Measurements from ENCODE around the gene DVL3. TPM values are rescaled to one million over a fixed set of nuclear protein-coding genes. Genes with fewer than 3 reads are reported as not detected.

DVL3 gene
- 81.3 and 92.0 TPM in 2 replicates for total RNA-seq
- 20.4 TPM for total RNA-seq (2013)
- polyA plus RNA-seq, result 42.7 and 49.4 TPM in 2 replicates
- polyA minus RNA-seq, result 24.7 and 32.9 TPM in 2 replicates

DNA sequence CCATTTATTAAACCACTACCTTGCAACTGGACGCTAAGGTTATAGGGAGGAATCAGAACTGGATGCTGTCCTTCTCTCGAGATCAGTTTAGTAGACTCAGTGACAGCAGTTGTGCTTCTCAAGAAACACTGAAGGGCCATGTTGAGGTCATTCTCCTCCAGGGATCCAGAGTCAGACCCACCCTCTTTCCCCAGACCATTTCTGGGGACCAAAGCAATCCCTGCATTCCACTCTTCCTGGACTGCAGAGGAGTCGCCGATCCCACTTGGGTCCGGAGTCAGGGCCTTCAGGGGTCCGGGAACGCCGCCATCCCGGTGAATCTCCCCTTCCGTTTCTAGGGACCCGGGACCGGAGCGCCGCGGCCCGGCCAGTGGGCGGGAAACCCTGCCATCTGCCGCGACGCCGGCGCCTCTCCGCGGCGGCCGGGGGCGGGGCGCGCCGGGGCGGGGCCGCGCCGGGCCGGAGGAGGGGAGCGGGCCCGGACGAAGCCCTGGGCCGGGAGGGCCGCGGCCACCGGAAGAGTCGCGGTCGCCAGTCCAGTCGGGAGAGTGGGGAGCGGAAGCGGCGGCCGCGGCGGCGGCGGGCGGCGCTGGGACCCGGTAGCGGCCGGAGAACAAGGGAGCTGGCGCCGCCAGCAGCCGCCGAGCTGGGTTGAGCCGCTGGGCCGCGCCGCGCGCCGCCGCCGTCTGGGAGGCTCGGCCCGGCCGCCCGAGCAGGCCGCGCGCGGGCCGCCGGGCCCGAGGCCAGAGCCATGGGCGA, at the start of gene DVL3:
Gene DVL3 (plus strand): TSS at position 493 of the 759 bp plus-strand sequence. CDS start 259 bp downstream, at position 752.
- no peaks in the 10 kb centered on the region for H3K9me3 Mint-ChIP-seq (ENCODE audit: insufficient read depth)
- CTCF ChIA-PET, result interaction anchor here (1.0 to 3.0 kb wide), 4 partner anchors 10 to 271 kb away, joined by 3 to 15 read pairs (median 6); partner anchors contain the start of gene PARL

More for the DNA sequence above, at the start of gene DVL3:
- H3K4me1 ChIP-seq (ENCODE audit: control insufficient read depth in 2 of 2, insufficient read depth in 2 of 2, low read length in 2 of 2), result peaks cover 13 to 34% of the 10 kb centered on the region in 2 donors
- Mint-ChIP-seq H3K27ac (peak within 1 kb of the TSS; percentile 87), H3K4me1 (peaks cover 31% of the 10 kb centered on the region), H3K4me3 (peak within 1 kb of the TSS; percentile 95), H3K27me3 (no peaks in the 10 kb centered on the region)
- ATAC-seq (ENCODE audit: low read depth), result peak; percentile 83
- peaks cover 39% of the 10 kb centered on the region for H3K79me2 ChIP-seq (ENCODE audit: control insufficient read depth, insufficient read depth, low read length)
- POLR2A ChIA-PET, result interaction anchor here (0.7 to 1.0 kb wide), 5 partner anchors 18 to 319 kb away, joined by 3 to 5 read pairs (median 4); partner anchors contain the start of gene EIF2B5
- H3K27ac ChIP-seq (ENCODE audit: low read length in 2 of 2), result peak within 1 kb of the TSS; percentile 33 to 74
- intact Hi-C loops (cut with micrococcal nuclease), result loop anchor here (1.0 kb wide), 3 partner anchors 19 to 30 kb away; partner anchors contain the start of genes AP2M1 and EIF2B5
- peak within 1 kb of the TSS; percentile 86 for H3K9ac ChIP-seq (ENCODE audit: low read length)
- peak within 1 kb of the TSS; percentile 86 for H3K4me2 ChIP-seq (replicated peaks; ENCODE audit: low read depth, low read length, poor library complexity, severe bottlenecking)
- peak; percentile 77 for DNase-seq
- TF ChIP-seq EZH2 (IDR thresholded peaks at IDR 0.05; ENCODE audit: borderline replicate concordance, insufficient read depth, low read depth, low read length, poor library complexity, severe bottlenecking), result no peak
- TF ChIP-seq, protein P1, sequence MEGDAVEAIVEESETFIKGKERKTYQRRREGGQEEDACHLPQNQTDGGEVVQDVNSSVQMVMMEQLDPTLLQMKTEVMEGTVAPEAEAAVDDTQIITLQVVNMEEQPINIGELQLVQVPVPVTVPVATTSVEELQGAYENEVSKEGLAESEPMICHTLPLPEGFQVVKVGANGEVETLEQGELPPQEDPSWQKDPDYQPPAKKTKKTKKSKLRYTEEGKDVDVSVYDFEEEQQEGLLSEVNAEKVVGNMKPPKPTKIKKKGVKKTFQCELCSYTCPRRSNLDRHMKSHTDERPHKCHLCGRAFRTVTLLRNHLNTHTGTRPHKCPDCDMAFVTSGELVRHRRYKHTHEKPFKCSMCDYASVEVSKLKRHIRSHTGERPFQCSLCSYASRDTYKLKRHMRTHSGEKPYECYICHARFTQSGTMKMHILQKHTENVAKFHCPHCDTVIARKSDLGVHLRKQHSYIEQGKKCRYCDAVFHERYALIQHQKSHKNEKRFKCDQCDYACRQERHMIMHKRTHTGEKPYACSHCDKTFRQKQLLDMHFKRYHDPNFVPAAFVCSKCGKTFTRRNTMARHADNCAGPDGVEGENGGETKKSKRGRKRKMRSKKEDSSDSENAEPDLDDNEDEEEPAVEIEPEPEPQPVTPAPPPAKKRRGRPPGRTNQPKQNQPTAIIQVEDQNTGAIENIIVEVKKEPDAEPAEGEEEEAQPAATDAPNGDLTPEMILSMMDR (IDR thresholded peaks at IDR 0.05), result no peak
- no peaks in the 10 kb centered on the region for H3K9me3 ChIP-seq (ENCODE audit: control extremely low read depth in 1 of 3, control insufficient read depth in 2 of 3, insufficient read depth in 1 of 3, low read length in 2 of 3)
- peak within 1 kb of the TSS; percentile 89 for H2AFZ ChIP-seq (ENCODE audit: insufficient read depth, low read depth, low read length, poor library complexity, severe bottlenecking)
- no peaks in the 10 kb centered on the region for H3K27me3 ChIP-seq (replicated peaks in 1 of 4; ENCODE audit: control extremely low read depth in 1 of 4, control insufficient read depth in 3 of 4, insufficient read depth in 4 of 4, low read length in 3 of 4)
- peaks cover 0 to 2% of the 10 kb centered on the region in 2 experiments for H3K36me3 ChIP-seq (replicated peaks in 1 of 2; ENCODE audit: control extremely low read depth in 1 of 2, control insufficient read depth in 1 of 2, extremely low read depth in 1 of 2, insufficient read depth in 2 of 2, low read length in 1 of 2)
- peaks cover 33% of the 10 kb centered on the region for H4K20me1 ChIP-seq (ENCODE audit: control insufficient read depth, insufficient read depth, low read length, poor library complexity, severe bottlenecking)
- 2% methylated on average over 84 of the region's 84 CpGs for WGBS (ENCODE audit: insufficient coverage)
- peak within 1 kb of the TSS; percentile 70 to 81 (median 76) for H3K4me3 ChIP-seq (ENCODE audit: control extremely low read depth in 1 of 5, extremely low read depth in 1 of 5, insufficient read depth in 1 of 5, low read depth in 2 of 5, low read length in 4 of 5)
